Parathyroid adenoma (tissue), 2 donors: Measurements from ENCODE around the gene TGM2.

ENCODE experiments used
- H2AFZ ChIP-seq: fragments of 300-600 bp; sonication (generic); one replicate; pipeline ENCODE4 v1.7.0; 2017; ENCODE audit warnings: antibody characterized with exemption, mild to moderate bottlenecking
- H3K27ac ChIP-seq: fragments of 300-600 bp; sonication (generic); one replicate; pipeline ENCODE4 v1.7.0; 2017
- H3K27me3 ChIP-seq: fragments of 300-600 bp; sonication (generic); one replicate; pipeline ENCODE4 v1.7.0; 2017; ENCODE audit warnings: low read length; ENCODE audit not compliant: control insufficient read depth, insufficient read depth
- H3K36me3 ChIP-seq: fragments of 300-600 bp; sonication (generic); one replicate; pipeline ENCODE4 v1.7.0; 2017; ENCODE audit warnings: low read length; ENCODE audit not compliant: control insufficient read depth, insufficient read depth
- H3K4me1 ChIP-seq: fragments of 300-600 bp; sonication (generic); one replicate; pipeline ENCODE4 v1.7.0; 2017; ENCODE audit warnings: control low read depth
- H3K4me2 ChIP-seq: fragments of 300-600 bp; sonication (generic); one replicate; pipeline ENCODE4 v1.7.0; 2017; ENCODE audit warnings: low read length
- H3K4me3 ChIP-seq: fragments of 300-600 bp; sonication (generic); one replicate; pipeline ENCODE4 v1.7.0; 2017; ENCODE audit warnings: low read depth, low read length
- H3K79me2 ChIP-seq: fragments of 300-600 bp; sonication (generic); one replicate; pipeline ENCODE4 v1.7.0; 2017; ENCODE audit warnings: control low read depth
- H3K9ac ChIP-seq: fragments of 300-600 bp; sonication (generic); one replicate; pipeline ENCODE4 v1.7.0; 2017; ENCODE audit warnings: mild to moderate bottlenecking
- H3K9me3 ChIP-seq: fragments of 300-600 bp; sonication (generic); one replicate; pipeline ENCODE4 v1.7.0; 2017; ENCODE audit warnings: low read length; ENCODE audit not compliant: control insufficient read depth
- CTCF ChIP-seq: fragments of 300-600 bp; sonication (generic); IDR thresholded peaks from one replicate; pipeline ENCODE4 v1.7.0; 2017; ENCODE audit warnings: antibody characterized with exemption, mild to moderate bottlenecking
- donor health status: primary hyperparathyroidism.

Gene TGM2

GRCh38 chr20:38203337-38203980 is 38.4 kb upstream of the TGM2 start:
- no peaks in the 10 kb centered on the region for H3K27me3 ChIP-seq
- no peak for TF ChIP-seq CTCF
- H3K79me2 ChIP-seq: no peaks in the 10 kb centered on the region
- no peaks in the 10 kb centered on the region for H3K36me3 ChIP-seq
- no peak overlapping the region for H3K4me2 ChIP-seq
- no peak overlapping the region for H3K4me3 ChIP-seq
- H3K4me1 ChIP-seq: no peaks in the 10 kb centered on the region
- H2AFZ ChIP-seq: no peak overlapping the region
- H3K9ac ChIP-seq: no peak overlapping the region
- H3K9me3 ChIP-seq: no peaks in the 10 kb centered on the region
- H3K27ac ChIP-seq: no peak overlapping the region

GRCh38 chr20:38202982-38203293 is 37.9 kb upstream of the TGM2 start:
- no peak for TF ChIP-seq CTCF

GRCh38 chr20:38202153-38202981 is 37.3 kb upstream of the TGM2 start:
- Histone ChIP-seq H3K79me2 (no peaks in the 10 kb centered on the region), H3K36me3 (no peaks in the 10 kb centered on the region), H3K27me3 (no peaks in the 10 kb centered on the region), H2AFZ (no peak overlapping the region), H3K4me1 (no peaks in the 10 kb centered on the region), H3K4me3 (no peak overlapping the region), H3K27ac (no peak overlapping the region), H3K4me2 (no peak overlapping the region), H3K9ac (no peak overlapping the region), H3K9me3 (no peaks in the 10 kb centered on the region)
- no peak for TF ChIP-seq CTCF

More at GRCh38 chr20:38202982-38203293, 37.9 kb upstream of the TGM2 start:
- Histone ChIP-seq H3K9ac (no peak overlapping the region), H3K4me1 (no peaks in the 10 kb centered on the region), H3K9me3 (no peaks in the 10 kb centered on the region), H3K36me3 (no peaks in the 10 kb centered on the region), H2AFZ (no peak overlapping the region), H3K79me2 (no peaks in the 10 kb centered on the region), H3K27ac (no peak overlapping the region), H3K4me2 (no peak overlapping the region), H3K4me3 (no peak overlapping the region), H3K27me3 (no peaks in the 10 kb centered on the region)

GRCh38 chr20:38201356-38201755 is 36.3 kb upstream of the TGM2 start:
- H3K4me1 ChIP-seq: no peaks in the 10 kb centered on the region
- TF ChIP-seq CTCF: no peak
- no peak overlapping the region for H2AFZ ChIP-seq
- no peak overlapping the region for H3K27ac ChIP-seq
- H3K79me2 ChIP-seq: no peaks in the 10 kb centered on the region
- no peaks in the 10 kb centered on the region for H3K27me3 ChIP-seq
- no peaks in the 10 kb centered on the region for H3K9me3 ChIP-seq
- H3K4me3 ChIP-seq: no peak overlapping the region
- H3K9ac ChIP-seq: no peak overlapping the region
- no peaks in the 10 kb centered on the region for H3K36me3 ChIP-seq
- H3K4me2 ChIP-seq: no peak overlapping the region
